H9 (cell line): ENCODE measurements around the gene PCCA. TPM values are rescaled to one million over a fixed set of nuclear protein-coding genes. Genes with fewer than 3 reads are reported as not detected.

Experiments
- DNase-seq: peaks from one replicate; pipeline ENCODE4 v3.0.0-alpha.2; 2017
- H2AFZ ChIP-seq: one replicate; pipeline ENCODE4 v1.6.1; 2013; ENCODE audit warnings: mild to moderate bottlenecking, low read length, control low read depth, moderate library complexity
- H2AK5ac ChIP-seq: 2 replicates; pipeline ENCODE4 v1.6.1; 2013; ENCODE audit warnings: low read length, control low read depth, mixed read lengths; ENCODE audit not compliant: insufficient read length
- H2BK120ac ChIP-seq: one replicate; pipeline ENCODE4 v1.6.1; 2013; ENCODE audit warnings: low read depth, mild to moderate bottlenecking, low read length, control low read depth, inconsistent platforms; ENCODE audit not compliant: poor library complexity, severe bottlenecking
- H2BK12ac ChIP-seq: 2 replicates; pipeline ENCODE4 v1.6.1; 2013; ENCODE audit warnings: low read length, control low read depth, mixed read lengths, low read depth; ENCODE audit not compliant: insufficient read length
- H2BK15ac ChIP-seq: 2 replicates; pipeline ENCODE4 v1.6.1; 2013; ENCODE audit warnings: low read depth, low read length, control low read depth
- H2BK20ac ChIP-seq: one replicate; pipeline ENCODE4 v1.6.1; 2013; ENCODE audit warnings: low read depth, mild to moderate bottlenecking, low read length, control low read depth, inconsistent platforms; ENCODE audit not compliant: poor library complexity, severe bottlenecking
- H2BK5ac ChIP-seq: 2 replicates; pipeline ENCODE4 v1.6.1; 2013; ENCODE audit warnings: low read length, control low read depth, mixed read lengths; ENCODE audit not compliant: insufficient read length
- H3K14ac ChIP-seq: 2 replicates; pipeline ENCODE4 v1.6.1; 2013; ENCODE audit warnings: low read length, control low read depth; ENCODE audit not compliant: insufficient read depth
- H3K18ac ChIP-seq: 2 replicates; pipeline ENCODE4 v1.6.1; 2013; ENCODE audit warnings: low read depth, mild to moderate bottlenecking, mixed read lengths, low read length, control low read depth; ENCODE audit not compliant: insufficient read length
- H3K23ac ChIP-seq: 2 replicates; pipeline ENCODE4 v1.6.1; 2013; ENCODE audit warnings: low read length, control low read depth, mixed read lengths, low read depth; ENCODE audit not compliant: insufficient read length
- H3K23me2 ChIP-seq: 2 replicates; pipeline ENCODE4 v1.6.1; 2013; ENCODE audit warnings: low read depth, mild to moderate bottlenecking, mixed read lengths, low read length, control low read depth; ENCODE audit not compliant: insufficient read length, poor library complexity, severe bottlenecking
- H3K27ac ChIP-seq: 2 replicates; pipeline ENCODE4 v1.5.1; 2013; ENCODE audit warnings: low read length, control low read depth, mixed read lengths, low read depth; ENCODE audit not compliant: insufficient read length
- H3K27me3 ChIP-seq: 2 replicates; pipeline ENCODE4 v1.6.1; 2013; ENCODE audit warnings: low read length, control low read depth, inconsistent platforms; ENCODE audit not compliant: insufficient read depth
- H3K4ac ChIP-seq: 2 replicates; pipeline ENCODE4 v1.6.1; 2013; ENCODE audit warnings: low read depth, mild to moderate bottlenecking, control low read depth, inconsistent platforms, low read length, moderate library complexity
- H3K4me1 ChIP-seq: 2 replicates; pipeline ENCODE4 v1.6.1; 2013; ENCODE audit warnings: low read length, control low read depth, inconsistent platforms; ENCODE audit not compliant: insufficient read depth
- H3K4me2 ChIP-seq: 2 replicates; pipeline ENCODE4 v1.6.1; 2013; ENCODE audit warnings: low read length, control low read depth, mixed read lengths; ENCODE audit not compliant: insufficient read length, insufficient read depth
- H3K56ac ChIP-seq: 2 replicates; pipeline ENCODE4 v1.6.1; 2013; ENCODE audit warnings: low read depth, mild to moderate bottlenecking, mixed read lengths, low read length, control low read depth; ENCODE audit not compliant: insufficient read length
- H3K79me1 ChIP-seq: 2 replicates; pipeline ENCODE4 v1.6.1; 2013; ENCODE audit warnings: low read depth, mild to moderate bottlenecking, moderate library complexity, low read length, control low read depth, inconsistent platforms; ENCODE audit not compliant: insufficient read depth, poor library complexity, severe bottlenecking
- H3K79me2 ChIP-seq: 2 replicates; pipeline ENCODE4 v1.6.1; 2013; ENCODE audit warnings: low read length, control low read depth, inconsistent platforms; ENCODE audit not compliant: insufficient read depth
- H3K9ac ChIP-seq: 2 replicates; pipeline ENCODE4 v1.6.1; 2013; ENCODE audit warnings: low read length, control low read depth, mixed read lengths; ENCODE audit not compliant: insufficient read length; ENCODE audit errors: extremely low read depth
- H3K9me3 ChIP-seq: one replicate; pipeline ENCODE4 v1.6.1; 2013; ENCODE audit warnings: low read depth, low read length, inconsistent platforms; ENCODE audit not compliant: control insufficient read depth
- H3T11ph ChIP-seq: one replicate; pipeline ENCODE4 v1.6.1; 2013; ENCODE audit warnings: mild to moderate bottlenecking, low read length, control low read depth, inconsistent platforms
- H4K20me1 ChIP-seq: one replicate; pipeline ENCODE4 v1.6.1; 2013; ENCODE audit not compliant: control insufficient read depth, insufficient read length, insufficient read depth
- H4K5ac ChIP-seq: 2 replicates; pipeline ENCODE4 v1.6.1; 2013; ENCODE audit warnings: low read depth, mild to moderate bottlenecking, mixed read lengths, low read length, control low read depth; ENCODE audit not compliant: insufficient read length
- H4K8ac ChIP-seq: replicated peaks from 2 replicates; pipeline ENCODE4 v1.6.1; 2013; ENCODE audit warnings: low read length, control low read depth, mixed read lengths, low read depth; ENCODE audit not compliant: insufficient read length
- H4K91ac ChIP-seq: 2 replicates; pipeline ENCODE4 v1.6.1; 2013; ENCODE audit warnings: low read depth, mild to moderate bottlenecking, moderate library complexity, mixed read lengths, low read length, control low read depth; ENCODE audit not compliant: insufficient read length
- H3K27ac Mint-ChIP-seq, 3 experiments: 2 replicates in 2 of 3; 3 replicates in 1 of 3; pipeline ENCODE4 v1.8.0; 2020 to 2021; ENCODE audit warnings: mixed read lengths in 3 of 3, mild to moderate bottlenecking in 1 of 3, moderate library complexity in 1 of 3
- H3K27me3 Mint-ChIP-seq: 2 replicates; pipeline ENCODE4 v1.8.0; 2021; ENCODE audit warnings: low read depth, mild to moderate bottlenecking, moderate library complexity, mixed read lengths
- H3K36me3 Mint-ChIP-seq, 3 experiments: 2 replicates in 2 of 3; 3 replicates in 1 of 3; pipeline ENCODE4 v1.8.0; 2020 to 2021; ENCODE audit warnings: low read depth in 3 of 3, mixed read lengths in 3 of 3; ENCODE audit not compliant: insufficient read depth in 1 of 3
- H3K4me1 Mint-ChIP-seq, 2 experiments: 2 replicates each; pipeline ENCODE4 v1.8.0; 2020; ENCODE audit warnings: mixed read lengths in 2 of 2
- H3K4me3 Mint-ChIP-seq, 2 experiments: 2 replicates in 1 of 2; 3 replicates in 1 of 2; pipeline ENCODE4 v1.8.0; 2020 to 2021; ENCODE audit warnings: mild to moderate bottlenecking in 2 of 2, mixed read lengths in 2 of 2, moderate library complexity in 1 of 2
- H3K9me3 Mint-ChIP-seq, 2 experiments: 2 replicates in 1 of 2; 3 replicates in 1 of 2; pipeline ENCODE4 v1.8.0; 2020; ENCODE audit warnings: mild to moderate bottlenecking in 2 of 2, mixed read lengths in 2 of 2, moderate library complexity in 1 of 2
- WGBS: extraction: QIAGEN DNeasy Blood & Tissue Kit; methylation state at CpG from one replicate; pipeline ENCODE4 v1.1.7; 2013; ENCODE audit warnings: missing lambda C conversion rate, low lambda C conversion rate, mixed read lengths; ENCODE audit not compliant: insufficient read length; ENCODE audit errors: extremely low coverage; 5-methylcytosine and 5-hydroxymethylcytosine counted together
- total RNA-seq: library from RNA; stranded (reverse); gene quantifications from 2 replicates; pipeline ENCODE4 v1.2.1, GENCODE V29; 2021
- TF ChIP-seq, protein P1 (sequence below): fragments of 200-600 bp; sonication (generic); conservative IDR thresholded peaks from 3 replicates; pipeline ENCODE4 v1.8.0; 2021; ENCODE audit warnings: antibody characterized with exemption, mild to moderate bottlenecking

PCCA gene
- total RNA-seq, 1 experiment from 2014 or later = 56.5 TPM

DNA sequence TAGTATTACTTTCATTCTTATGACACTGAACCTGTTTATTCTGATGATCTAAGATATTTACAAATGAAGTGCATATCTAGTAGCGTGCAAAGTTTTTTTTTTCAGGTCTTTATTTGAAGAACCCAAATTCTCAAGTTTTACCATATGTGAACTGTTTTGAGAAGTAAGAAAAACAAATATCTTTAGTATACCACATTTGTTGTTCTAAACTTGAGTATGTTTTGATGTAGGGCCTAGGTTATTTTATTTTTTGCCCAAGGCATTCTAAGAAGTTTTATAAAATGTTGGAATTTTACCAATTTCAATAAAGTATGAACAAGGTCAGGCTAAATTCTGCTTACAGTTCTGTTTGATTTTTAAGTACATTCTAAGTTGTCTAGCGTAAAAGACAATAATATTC lies 213.5 kb downstream of the PCCA start:
- H3K9ac ChIP-seq = no peak overlapping the region
- H3K23ac ChIP-seq = no peak overlapping the region
- no peak overlapping the region for H3K18ac ChIP-seq
- no peak overlapping the region for H2AK5ac ChIP-seq
- peaks cover 24 to 42% of the 10 kb centered on the region in 2 experiments for H3K4me1 Mint-ChIP-seq
- H3K56ac ChIP-seq = no peak overlapping the region
- H3K4me2 ChIP-seq = no peak overlapping the region
- no peak overlapping the region for H3K14ac ChIP-seq
- no peak overlapping the region for H2BK20ac ChIP-seq
- no peak overlapping the region for H3K27ac Mint-ChIP-seq
- H2BK5ac ChIP-seq = no peak overlapping the region
- H3T11ph ChIP-seq = no peak overlapping the region
- no peak overlapping the region for H2BK120ac ChIP-seq
- WGBS = no CpG with 5 or more reads among the region's 2 CpGs
- H3K9me3 Mint-ChIP-seq = no peaks in the 10 kb centered on the region
- H3K27me3 Mint-ChIP-seq = no peaks in the 10 kb centered on the region
- no peaks in the 10 kb centered on the region for H3K79me2 ChIP-seq
- H2BK12ac ChIP-seq = no peak overlapping the region
- no peak overlapping the region for H3K4me3 Mint-ChIP-seq
- no peak overlapping the region for H3K4ac ChIP-seq
- no peak overlapping the region for H4K91ac ChIP-seq
- DNase-seq = no peak
- TF ChIP-seq, protein P1, sequence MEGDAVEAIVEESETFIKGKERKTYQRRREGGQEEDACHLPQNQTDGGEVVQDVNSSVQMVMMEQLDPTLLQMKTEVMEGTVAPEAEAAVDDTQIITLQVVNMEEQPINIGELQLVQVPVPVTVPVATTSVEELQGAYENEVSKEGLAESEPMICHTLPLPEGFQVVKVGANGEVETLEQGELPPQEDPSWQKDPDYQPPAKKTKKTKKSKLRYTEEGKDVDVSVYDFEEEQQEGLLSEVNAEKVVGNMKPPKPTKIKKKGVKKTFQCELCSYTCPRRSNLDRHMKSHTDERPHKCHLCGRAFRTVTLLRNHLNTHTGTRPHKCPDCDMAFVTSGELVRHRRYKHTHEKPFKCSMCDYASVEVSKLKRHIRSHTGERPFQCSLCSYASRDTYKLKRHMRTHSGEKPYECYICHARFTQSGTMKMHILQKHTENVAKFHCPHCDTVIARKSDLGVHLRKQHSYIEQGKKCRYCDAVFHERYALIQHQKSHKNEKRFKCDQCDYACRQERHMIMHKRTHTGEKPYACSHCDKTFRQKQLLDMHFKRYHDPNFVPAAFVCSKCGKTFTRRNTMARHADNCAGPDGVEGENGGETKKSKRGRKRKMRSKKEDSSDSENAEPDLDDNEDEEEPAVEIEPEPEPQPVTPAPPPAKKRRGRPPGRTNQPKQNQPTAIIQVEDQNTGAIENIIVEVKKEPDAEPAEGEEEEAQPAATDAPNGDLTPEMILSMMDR = no peak
- H2AFZ ChIP-seq = no peak overlapping the region
- H3K27me3 ChIP-seq = no peaks in the 10 kb centered on the region
- peaks cover 9% of the 10 kb centered on the region for H3K4me1 ChIP-seq
- H3K36me3 Mint-ChIP-seq = peaks cover 0 to 9% (median 6%) of the 10 kb centered on the region in 3 experiments; a peak in 4 of 7 replicates
- no peak overlapping the region for H2BK15ac ChIP-seq
- no peak overlapping the region for H4K5ac ChIP-seq
- no peak overlapping the region for H4K8ac ChIP-seq
- no peaks in the 10 kb centered on the region for H3K9me3 ChIP-seq
- H4K20me1 ChIP-seq = no peaks in the 10 kb centered on the region
- H3K79me1 ChIP-seq = no peaks in the 10 kb centered on the region
- no peak overlapping the region for H3K27ac ChIP-seq
- H3K23me2 ChIP-seq = no peaks in the 10 kb centered on the region
